Nephron progenitor cell (in vitro differentiated cells): ENCODE measurements around the gene SLC12A2.

Experiments used
- DNase-seq: peaks from one replicate; pipeline ENCODE4 v3.0.0; 2021
- H3K27ac Mint-ChIP-seq: 2 replicates; pipeline ENCODE4 v1.8.0; 2021; ENCODE audit warnings: mild to moderate bottlenecking, moderate library complexity, mixed read lengths
- H3K27me3 Mint-ChIP-seq: 2 replicates; pipeline ENCODE4 v1.8.0; 2021; ENCODE audit warnings: mild to moderate bottlenecking, low read depth, mixed read lengths; ENCODE audit not compliant: poor library complexity
- H3K36me3 Mint-ChIP-seq: 2 replicates; pipeline ENCODE4 v1.8.0; 2021; ENCODE audit warnings: low read depth, mixed read lengths
- H3K4me1 Mint-ChIP-seq: 2 replicates; pipeline ENCODE4 v1.8.0; 2021; ENCODE audit warnings: mixed read lengths
- H3K4me3 Mint-ChIP-seq: 2 replicates; pipeline ENCODE4 v1.8.0; 2021; ENCODE audit warnings: mild to moderate bottlenecking, moderate library complexity, mixed read lengths
- H3K9me3 Mint-ChIP-seq: 2 replicates; pipeline ENCODE4 v1.8.0; 2021; ENCODE audit warnings: mild to moderate bottlenecking, moderate library complexity, mixed read lengths
- TF ChIP-seq, protein P1 (sequence below): fragments of 200-600 bp; sonication (generic); IDR thresholded peaks from 2 replicates; pipeline ENCODE4 v1.5.0; 2021; ENCODE audit warnings: antibody characterized with exemption

The SLC12A2 gene

DNA sequence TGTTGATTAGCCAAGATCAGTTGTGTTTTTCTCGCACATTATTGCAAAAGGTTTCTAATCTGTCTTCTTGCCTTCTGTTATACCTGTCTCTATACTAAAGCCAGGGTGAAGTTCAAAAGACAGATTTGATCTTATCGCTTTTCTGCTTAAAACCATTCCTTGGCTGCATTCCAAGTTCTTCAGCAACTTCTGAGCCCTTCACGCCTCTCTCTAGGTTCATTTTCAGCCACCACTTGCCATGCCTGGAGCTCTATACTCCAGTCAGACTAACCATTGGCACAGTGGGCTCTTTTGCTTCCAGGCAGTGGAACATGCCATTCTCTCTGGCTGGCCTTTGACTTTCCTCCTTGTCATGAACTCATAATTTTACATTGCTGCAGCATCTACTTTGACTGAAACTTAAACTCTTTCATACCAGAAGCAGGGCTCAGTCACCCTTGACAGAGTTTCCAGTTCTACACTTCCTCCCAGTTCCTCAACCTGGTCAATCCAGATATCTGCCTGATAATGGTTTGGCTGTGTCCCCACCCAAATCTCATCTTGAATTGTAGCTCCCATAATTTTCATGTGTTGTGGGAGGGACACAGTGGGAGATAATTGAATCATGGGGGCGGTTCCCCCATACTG lies 114.4 kb downstream of the SLC12A2 start:
- DNase-seq = no peak
- H3K4me1 Mint-ChIP-seq = peaks cover 29% of the 10 kb centered on the region
- peaks cover 9% of the 10 kb centered on the region for H3K27me3 Mint-ChIP-seq
- no peak overlapping the region for H3K4me3 Mint-ChIP-seq
- H3K27ac Mint-ChIP-seq = no peak overlapping the region
- TF ChIP-seq, protein P1, sequence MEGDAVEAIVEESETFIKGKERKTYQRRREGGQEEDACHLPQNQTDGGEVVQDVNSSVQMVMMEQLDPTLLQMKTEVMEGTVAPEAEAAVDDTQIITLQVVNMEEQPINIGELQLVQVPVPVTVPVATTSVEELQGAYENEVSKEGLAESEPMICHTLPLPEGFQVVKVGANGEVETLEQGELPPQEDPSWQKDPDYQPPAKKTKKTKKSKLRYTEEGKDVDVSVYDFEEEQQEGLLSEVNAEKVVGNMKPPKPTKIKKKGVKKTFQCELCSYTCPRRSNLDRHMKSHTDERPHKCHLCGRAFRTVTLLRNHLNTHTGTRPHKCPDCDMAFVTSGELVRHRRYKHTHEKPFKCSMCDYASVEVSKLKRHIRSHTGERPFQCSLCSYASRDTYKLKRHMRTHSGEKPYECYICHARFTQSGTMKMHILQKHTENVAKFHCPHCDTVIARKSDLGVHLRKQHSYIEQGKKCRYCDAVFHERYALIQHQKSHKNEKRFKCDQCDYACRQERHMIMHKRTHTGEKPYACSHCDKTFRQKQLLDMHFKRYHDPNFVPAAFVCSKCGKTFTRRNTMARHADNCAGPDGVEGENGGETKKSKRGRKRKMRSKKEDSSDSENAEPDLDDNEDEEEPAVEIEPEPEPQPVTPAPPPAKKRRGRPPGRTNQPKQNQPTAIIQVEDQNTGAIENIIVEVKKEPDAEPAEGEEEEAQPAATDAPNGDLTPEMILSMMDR = no peak
- peaks cover 11% of the 10 kb centered on the region for H3K36me3 Mint-ChIP-seq
- no peaks in the 10 kb centered on the region for H3K9me3 Mint-ChIP-seq

DNA sequence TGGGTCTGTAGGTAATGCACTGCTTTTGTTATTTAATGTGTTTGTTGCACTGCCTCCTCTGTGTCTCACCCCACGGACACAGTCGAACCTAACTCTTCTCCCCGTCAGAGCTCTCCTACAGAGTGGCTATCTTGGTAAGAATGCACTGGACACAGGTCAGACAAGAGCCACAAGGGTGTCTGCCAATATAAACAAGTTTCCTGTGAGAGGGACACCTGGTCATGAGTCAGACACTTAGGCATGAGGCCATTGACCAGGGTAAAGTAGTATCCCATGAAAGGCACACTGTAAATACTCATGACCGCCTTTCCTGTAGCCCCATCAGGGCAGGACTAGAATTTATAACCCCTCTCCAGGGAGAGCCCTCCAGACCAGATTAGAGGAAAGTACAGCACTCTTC lies 115.5 kb downstream of the SLC12A2 start:
- Mint-ChIP-seq H3K4me1 (peaks cover 25% of the 10 kb centered on the region), H3K27ac (no peak overlapping the region)

DNA sequence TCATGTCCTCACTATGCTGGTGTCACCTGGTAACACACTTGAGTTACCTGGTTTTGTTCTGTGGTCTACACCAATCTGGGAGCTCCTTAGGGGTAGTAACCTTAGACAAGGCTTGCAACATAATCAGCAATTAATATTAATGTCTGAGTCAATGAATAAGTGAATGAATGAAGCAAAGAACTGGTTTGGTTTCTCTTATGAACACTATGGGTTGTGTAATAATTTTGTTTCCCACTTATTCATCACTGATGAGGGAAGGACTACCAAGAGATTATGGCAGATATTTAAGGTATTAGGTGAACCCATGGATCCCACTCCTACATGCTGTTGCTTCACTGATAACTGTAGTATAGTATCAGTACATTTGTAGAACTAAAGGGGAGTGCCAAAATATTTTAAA lies 116.0 kb downstream of the SLC12A2 start:
- H3K4me1 Mint-ChIP-seq = peaks cover 23% of the 10 kb centered on the region
- H3K27me3 Mint-ChIP-seq = peaks cover 9% of the 10 kb centered on the region
- no peak overlapping the region for H3K27ac Mint-ChIP-seq
- no peak overlapping the region for H3K4me3 Mint-ChIP-seq
- H3K36me3 Mint-ChIP-seq = peaks cover 11% of the 10 kb centered on the region
- H3K9me3 Mint-ChIP-seq = no peaks in the 10 kb centered on the region
- DNase-seq = no peak
- TF ChIP-seq, protein P1 = no peak

More for the DNA sequence above, 115.5 kb downstream of the SLC12A2 start:
- H3K4me3 Mint-ChIP-seq = no peak overlapping the region
- DNase-seq = no peak
- H3K36me3 Mint-ChIP-seq = peaks cover 11% of the 10 kb centered on the region
- H3K27me3 Mint-ChIP-seq = peaks cover 9% of the 10 kb centered on the region
- H3K9me3 Mint-ChIP-seq = no peaks in the 10 kb centered on the region
- TF ChIP-seq, protein P1 = no peak

DNA sequence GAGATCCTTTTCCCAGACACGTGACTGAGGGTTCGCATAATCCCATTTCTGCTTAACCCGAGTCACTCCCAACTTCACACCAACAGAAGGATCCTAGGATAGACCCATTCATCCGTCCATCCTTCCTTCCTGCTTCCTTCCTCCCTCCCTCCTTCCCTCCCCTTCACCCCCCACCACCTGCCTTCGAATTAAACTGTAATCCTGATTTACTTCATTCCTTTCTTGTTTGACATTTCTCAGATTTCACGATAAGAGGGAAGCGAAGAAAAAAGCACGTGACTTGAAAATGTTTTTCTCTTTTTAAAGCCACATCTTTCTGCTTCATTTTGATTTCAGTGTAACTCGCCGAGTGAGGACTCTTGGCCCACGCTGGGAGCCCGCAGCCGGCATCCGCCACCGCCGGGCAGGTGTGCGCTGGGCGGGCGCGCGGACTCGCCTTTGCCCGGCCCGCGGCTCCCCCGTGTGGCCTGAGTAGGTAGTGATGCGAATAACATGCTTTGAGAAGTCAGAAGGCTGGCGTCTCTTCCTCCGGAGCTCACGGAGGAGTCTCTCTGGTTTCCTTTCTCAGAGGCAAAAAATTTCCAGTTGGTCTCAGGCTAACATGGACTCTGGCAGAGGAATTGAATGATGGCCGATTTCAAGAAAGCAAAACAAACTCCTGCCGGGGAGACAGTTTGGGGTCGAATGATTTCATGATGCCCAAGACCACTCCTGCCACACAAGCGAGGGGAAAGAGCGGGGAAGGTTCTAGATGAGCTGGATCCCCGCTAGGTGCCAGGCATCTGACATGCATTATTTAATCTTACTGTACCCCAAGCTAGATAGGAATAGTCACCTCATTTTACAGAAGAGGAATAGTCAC lies 117.7 kb downstream of the SLC12A2 start:
- DNase-seq = peak; percentile 90
- Mint-ChIP-seq H3K36me3 (peaks cover 11% of the 10 kb centered on the region), H3K27ac (no peak overlapping the region), H3K4me1 (peaks cover 23% of the 10 kb centered on the region), H3K4me3 (peak overlapping the region; percentile 68), H3K27me3 (peaks cover 9% of the 10 kb centered on the region), H3K9me3 (no peaks in the 10 kb centered on the region)
- TF ChIP-seq, protein P1 = peak; percentile 85

DNA sequence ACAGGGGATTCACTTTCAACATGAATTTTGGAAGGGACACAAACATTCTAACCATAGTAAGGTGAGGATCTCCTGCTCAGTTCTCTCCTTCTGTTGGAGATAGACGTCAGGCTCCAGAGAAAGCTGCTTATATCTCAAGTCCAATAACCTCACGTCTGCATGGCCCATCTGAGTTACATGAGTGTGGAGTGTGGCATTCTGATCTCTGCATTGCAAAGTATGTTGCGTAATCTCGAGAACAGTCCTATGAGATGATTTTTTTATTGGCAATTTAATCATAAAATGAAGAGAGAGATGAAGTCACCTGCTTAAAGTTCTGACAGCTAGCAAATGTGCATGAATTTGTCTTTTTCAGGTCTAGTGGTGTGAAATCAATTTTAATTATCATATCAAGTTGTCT lies 118.8 kb downstream of the SLC12A2 start:
- H3K27me3 Mint-ChIP-seq = peaks cover 9% of the 10 kb centered on the region
- H3K4me1 Mint-ChIP-seq = peaks cover 23% of the 10 kb centered on the region
- H3K27ac Mint-ChIP-seq = no peak overlapping the region
- TF ChIP-seq, protein P1 = no peak
- H3K36me3 Mint-ChIP-seq = peaks cover 8% of the 10 kb centered on the region
- H3K4me3 Mint-ChIP-seq = no peak overlapping the region
- no peak for DNase-seq
- H3K9me3 Mint-ChIP-seq = no peaks in the 10 kb centered on the region
